Ishikawa (cell line): Measurements from ENCODE around the gene SH3RF3.

Source experiments
- CEBPB ChIP-seq: IDR thresholded peaks from 2 replicates; pipeline ENCODE4 v1.6.1; 2012
- CREB1 ChIP-seq: IDR thresholded peaks from 2 replicates; pipeline ENCODE4 v1.6.1; 2012; ENCODE audit warnings: low read depth
- EGR1 ChIP-seq: IDR thresholded peaks from 2 replicates; pipeline ENCODE4 v1.6.1; 2012
- EP300 ChIP-seq: IDR thresholded peaks from 2 replicates; pipeline ENCODE4 v1.6.1; 2012; ENCODE audit warnings: borderline replicate concordance
- FOXM1 ChIP-seq: IDR thresholded peaks from 2 replicates; pipeline ENCODE4 v1.6.1; 2012; ENCODE audit warnings: low read depth, borderline replicate concordance
- NFIC ChIP-seq: IDR thresholded peaks from 2 replicates; pipeline ENCODE4 v1.6.1; 2012
- RAD21 ChIP-seq: IDR thresholded peaks from 2 replicates; pipeline ENCODE4 v1.6.1; 2012; ENCODE audit warnings: low read depth
- TAF1 ChIP-seq: IDR thresholded peaks from 2 replicates; pipeline ENCODE4 v1.6.1; 2012; ENCODE audit warnings: low read depth, mild to moderate bottlenecking
- TCF12 ChIP-seq: IDR thresholded peaks from 2 replicates; pipeline ENCODE4 v1.6.1; 2012; ENCODE audit warnings: low read depth
- TEAD4 ChIP-seq: IDR thresholded peaks from 2 replicates; pipeline ENCODE4 v1.6.1; 2012
- YY1 ChIP-seq: IDR thresholded peaks from 2 replicates; pipeline ENCODE4 v1.6.1; 2012; ENCODE audit warnings: low read depth
- ZBTB7A ChIP-seq: IDR thresholded peaks from 2 replicates; pipeline ENCODE4 v1.6.1; 2012; ENCODE audit warnings: low read depth
- TF ChIP-seq, protein P1 (sequence below): IDR thresholded peaks from 2 replicates; pipeline ENCODE4 v1.6.1; 2012
- TF ChIP-seq, protein P2 (sequence below): IDR thresholded peaks from 2 replicates; pipeline ENCODE4 v1.6.1; 2012; ENCODE audit warnings: low read depth, mild to moderate bottlenecking
- TF ChIP-seq, protein P3 (sequence below): IDR thresholded peaks from 2 replicates; pipeline ENCODE4 v1.6.1; 2012

SH3RF3 gene

DNA sequence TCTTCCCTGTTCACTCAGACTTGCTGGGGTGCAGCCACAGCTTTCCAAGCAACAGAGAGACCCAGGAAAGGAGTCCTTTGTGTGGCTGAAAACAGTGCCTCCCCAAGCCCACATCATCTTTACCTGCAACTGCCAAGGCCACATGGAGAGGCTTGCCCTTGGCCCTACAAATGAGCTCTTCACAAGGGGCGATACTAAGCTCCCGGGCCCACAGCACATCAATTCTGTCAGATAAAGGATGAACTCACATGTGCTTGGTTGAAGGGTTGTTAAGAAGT is 42.3 kb upstream of the SH3RF3 start:
- no peak for TF ChIP-seq CEBPB
- TF ChIP-seq RAD21: no peak
- TF ChIP-seq CREB1: no peak
- no peak for TF ChIP-seq TCF12
- TF ChIP-seq, protein P1, sequence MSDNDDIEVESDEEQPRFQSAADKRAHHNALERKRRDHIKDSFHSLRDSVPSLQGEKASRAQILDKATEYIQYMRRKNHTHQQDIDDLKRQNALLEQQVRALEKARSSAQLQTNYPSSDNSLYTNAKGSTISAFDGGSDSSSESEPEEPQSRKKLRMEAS: no peak
- TF ChIP-seq EGR1: no peak
- no peak for TF ChIP-seq TAF1
- TF ChIP-seq ZBTB7A: no peak
- no peak for TF ChIP-seq EP300
- TF ChIP-seq, protein P2, sequence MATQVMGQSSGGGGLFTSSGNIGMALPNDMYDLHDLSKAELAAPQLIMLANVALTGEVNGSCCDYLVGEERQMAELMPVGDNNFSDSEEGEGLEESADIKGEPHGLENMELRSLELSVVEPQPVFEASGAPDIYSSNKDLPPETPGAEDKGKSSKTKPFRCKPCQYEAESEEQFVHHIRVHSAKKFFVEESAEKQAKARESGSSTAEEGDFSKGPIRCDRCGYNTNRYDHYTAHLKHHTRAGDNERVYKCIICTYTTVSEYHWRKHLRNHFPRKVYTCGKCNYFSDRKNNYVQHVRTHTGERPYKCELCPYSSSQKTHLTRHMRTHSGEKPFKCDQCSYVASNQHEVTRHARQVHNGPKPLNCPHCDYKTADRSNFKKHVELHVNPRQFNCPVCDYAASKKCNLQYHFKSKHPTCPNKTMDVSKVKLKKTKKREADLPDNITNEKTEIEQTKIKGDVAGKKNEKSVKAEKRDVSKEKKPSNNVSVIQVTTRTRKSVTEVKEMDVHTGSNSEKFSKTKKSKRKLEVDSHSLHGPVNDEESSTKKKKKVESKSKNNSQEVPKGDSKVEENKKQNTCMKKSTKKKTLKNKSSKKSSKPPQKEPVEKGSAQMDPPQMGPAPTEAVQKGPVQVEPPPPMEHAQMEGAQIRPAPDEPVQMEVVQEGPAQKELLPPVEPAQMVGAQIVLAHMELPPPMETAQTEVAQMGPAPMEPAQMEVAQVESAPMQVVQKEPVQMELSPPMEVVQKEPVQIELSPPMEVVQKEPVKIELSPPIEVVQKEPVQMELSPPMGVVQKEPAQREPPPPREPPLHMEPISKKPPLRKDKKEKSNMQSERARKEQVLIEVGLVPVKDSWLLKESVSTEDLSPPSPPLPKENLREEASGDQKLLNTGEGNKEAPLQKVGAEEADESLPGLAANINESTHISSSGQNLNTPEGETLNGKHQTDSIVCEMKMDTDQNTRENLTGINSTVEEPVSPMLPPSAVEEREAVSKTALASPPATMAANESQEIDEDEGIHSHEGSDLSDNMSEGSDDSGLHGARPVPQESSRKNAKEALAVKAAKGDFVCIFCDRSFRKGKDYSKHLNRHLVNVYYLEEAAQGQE: no peak
- TF ChIP-seq YY1: no peak
- no peak for TF ChIP-seq FOXM1
- TF ChIP-seq TEAD4: no peak
- no peak for TF ChIP-seq NFIC

DNA sequence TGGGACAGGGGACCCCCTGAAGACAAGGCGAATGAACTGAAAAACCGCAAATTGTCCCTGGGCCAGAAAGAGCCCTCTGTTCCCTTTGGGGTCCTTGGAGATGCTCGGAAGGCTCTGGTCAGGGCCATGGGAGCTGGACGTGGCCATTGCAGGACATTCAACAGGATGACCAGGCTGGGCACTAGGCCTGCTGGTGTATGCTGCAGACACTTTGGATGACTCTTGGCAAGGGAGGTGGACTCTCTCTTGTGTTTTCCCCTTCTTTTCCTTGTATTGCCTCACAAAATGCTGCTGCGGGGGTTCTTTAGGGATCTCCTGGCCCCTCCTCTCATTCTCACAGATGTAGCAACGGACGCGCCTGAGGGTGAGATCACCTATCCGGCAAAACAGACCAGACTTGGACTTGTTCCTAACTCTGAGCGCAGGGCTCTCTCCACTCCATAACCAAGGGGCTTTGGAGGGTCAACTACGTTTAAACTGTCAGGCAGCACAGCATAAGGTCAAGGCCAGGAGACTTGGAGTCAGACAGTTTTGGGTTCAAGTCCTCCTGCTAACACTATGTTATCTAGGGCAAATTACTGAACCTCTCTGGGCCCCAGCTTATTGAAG is 41.8 kb upstream of the SH3RF3 start:
- TF ChIP-seq RAD21: no peak

DNA sequence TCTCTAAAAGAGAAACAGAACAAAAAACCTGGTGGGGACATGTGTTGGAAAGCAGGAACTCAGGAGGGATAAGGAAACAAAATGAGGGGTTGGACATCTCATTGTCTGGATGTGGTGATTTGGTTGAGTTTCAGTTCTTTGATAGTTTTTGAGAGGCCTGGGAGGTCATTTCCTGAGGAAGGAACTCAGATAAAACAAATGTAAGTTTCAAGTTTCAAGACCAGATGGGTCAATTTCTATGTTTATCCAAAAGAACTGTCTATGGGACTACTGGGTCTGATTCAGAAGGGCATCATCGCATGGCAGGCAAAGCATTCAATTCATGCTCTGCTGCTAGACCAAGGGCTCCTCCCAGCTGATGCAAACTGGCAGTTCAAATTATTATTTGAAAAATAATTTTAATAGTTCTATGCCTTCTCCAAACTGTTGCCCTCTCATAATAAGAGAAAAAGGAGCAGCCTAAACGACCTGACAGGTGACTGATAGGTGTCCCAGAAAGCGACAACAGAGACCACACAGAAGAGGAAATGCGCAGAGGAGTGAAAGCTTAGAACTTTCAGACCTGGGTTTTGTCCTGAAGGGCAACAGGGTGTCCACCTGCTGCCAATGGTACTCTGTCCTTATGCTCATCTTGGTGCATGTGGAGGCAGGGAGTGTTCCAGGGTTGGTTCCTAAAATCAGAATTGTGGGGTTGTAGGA is 39.3 kb upstream of the SH3RF3 start:
- TF ChIP-seq EGR1 (no peak), FOXM1 (no peak), NFIC (no peak), RAD21 (no peak), YY1 (no peak), TEAD4 (no peak), TCF12 (no peak), CREB1 (no peak), TAF1 (no peak), CEBPB (no peak)
- TF ChIP-seq, protein P3, sequence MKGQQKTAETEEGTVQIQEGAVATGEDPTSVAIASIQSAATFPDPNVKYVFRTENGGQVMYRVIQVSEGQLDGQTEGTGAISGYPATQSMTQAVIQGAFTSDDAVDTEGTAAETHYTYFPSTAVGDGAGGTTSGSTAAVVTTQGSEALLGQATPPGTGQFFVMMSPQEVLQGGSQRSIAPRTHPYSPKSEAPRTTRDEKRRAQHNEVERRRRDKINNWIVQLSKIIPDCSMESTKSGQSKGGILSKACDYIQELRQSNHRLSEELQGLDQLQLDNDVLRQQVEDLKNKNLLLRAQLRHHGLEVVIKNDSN: no peak

DNA sequence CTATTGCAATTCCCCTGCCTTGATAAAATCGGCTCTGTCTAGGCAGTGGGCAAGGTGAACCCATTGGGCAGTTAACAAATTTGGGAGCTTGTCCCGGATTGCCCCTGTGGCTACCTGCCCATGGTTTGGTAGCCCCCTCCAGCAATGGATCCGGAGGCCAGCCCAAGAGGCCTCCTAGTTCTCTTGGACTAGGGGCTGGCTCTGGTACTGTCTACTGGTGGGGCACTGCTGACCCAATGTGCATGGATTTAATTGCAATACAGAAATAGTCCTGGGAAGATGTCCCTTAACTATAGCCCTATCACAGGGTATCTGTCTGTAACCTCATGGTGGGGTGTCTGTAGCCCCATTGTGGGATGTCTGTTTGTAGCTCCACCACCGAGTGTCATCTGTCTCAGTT is 37.5 kb upstream of the SH3RF3 start:
- TF ChIP-seq RAD21 (no peak), TCF12 (no peak), EGR1 (no peak), EP300 (no peak), ZBTB7A (no peak), NFIC (no peak), CEBPB (no peak), FOXM1 (no peak), TAF1 (no peak), CREB1 (no peak), TEAD4 (no peak), YY1 (no peak)
- TF ChIP-seq, protein P1: no peak
- TF ChIP-seq, protein P3: no peak
- TF ChIP-seq, protein P2: no peak

DNA sequence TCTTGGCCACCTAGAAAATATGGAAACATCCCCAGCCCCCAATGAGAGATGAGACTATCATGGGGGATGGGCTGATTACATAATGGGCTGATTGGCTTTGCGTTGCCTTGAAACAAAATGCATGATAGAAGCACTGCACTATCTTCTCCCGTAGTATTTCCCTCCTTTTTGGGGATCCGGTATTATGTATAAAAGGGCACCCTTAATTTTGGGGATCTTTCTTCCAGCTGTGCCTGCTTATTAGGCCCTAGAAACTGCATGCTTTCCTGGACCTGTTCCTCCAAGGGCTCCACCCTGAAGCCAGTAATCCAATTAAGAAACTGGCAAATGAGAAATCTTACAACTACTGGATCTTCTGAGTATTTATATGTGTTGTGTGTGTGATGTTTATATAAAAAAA is 34.9 kb upstream of the SH3RF3 start:
- TF ChIP-seq NFIC: no peak
- TF ChIP-seq ZBTB7A: no peak
- no peak for TF ChIP-seq FOXM1
- TF ChIP-seq, protein P1: no peak
- TF ChIP-seq EP300: no peak
- no peak for TF ChIP-seq CREB1
- no peak for TF ChIP-seq CEBPB
- TF ChIP-seq EGR1: no peak
- no peak for TF ChIP-seq YY1
- TF ChIP-seq, protein P3: no peak
